Breast epithelium (tissue), 3 donors: Measurements from ENCODE around the gene STAM2.
"Not testable (repeated sequence)": the region's sequence is repeated elsewhere in the genome, so short reads cannot be mapped to it uniquely, and the experiment has no call there.

ENCODE experiments used
- POLR2A ChIP-seq: fragments of 450-650 bp; IDR thresholded peaks from one replicate; pipeline ENCODE4 v1.6.1; 2016; ENCODE audit warnings: antibody characterized with exemption, mild to moderate bottlenecking, moderate library complexity
- POLR2AphosphoS5 ChIP-seq, 3 donors: sonication (generic); formaldehyde crosslinking; IDR thresholded peaks; one replicate each; pipeline ENCODE4 v1.6.1; 2017; ENCODE audit warnings: antibody characterized with exemption in 3 of 3
- TF ChIP-seq, protein P1 (sequence below), 3 donors: fragments of 450-650 bp; IDR thresholded peaks; one replicate each; pipeline ENCODE4 v1.5.1; 2016 to 2017; ENCODE audit warnings: antibody characterized with exemption in 3 of 3, mild to moderate bottlenecking in 3 of 3, moderate library complexity in 3 of 3

- TF ChIP-seq, protein P1, sequence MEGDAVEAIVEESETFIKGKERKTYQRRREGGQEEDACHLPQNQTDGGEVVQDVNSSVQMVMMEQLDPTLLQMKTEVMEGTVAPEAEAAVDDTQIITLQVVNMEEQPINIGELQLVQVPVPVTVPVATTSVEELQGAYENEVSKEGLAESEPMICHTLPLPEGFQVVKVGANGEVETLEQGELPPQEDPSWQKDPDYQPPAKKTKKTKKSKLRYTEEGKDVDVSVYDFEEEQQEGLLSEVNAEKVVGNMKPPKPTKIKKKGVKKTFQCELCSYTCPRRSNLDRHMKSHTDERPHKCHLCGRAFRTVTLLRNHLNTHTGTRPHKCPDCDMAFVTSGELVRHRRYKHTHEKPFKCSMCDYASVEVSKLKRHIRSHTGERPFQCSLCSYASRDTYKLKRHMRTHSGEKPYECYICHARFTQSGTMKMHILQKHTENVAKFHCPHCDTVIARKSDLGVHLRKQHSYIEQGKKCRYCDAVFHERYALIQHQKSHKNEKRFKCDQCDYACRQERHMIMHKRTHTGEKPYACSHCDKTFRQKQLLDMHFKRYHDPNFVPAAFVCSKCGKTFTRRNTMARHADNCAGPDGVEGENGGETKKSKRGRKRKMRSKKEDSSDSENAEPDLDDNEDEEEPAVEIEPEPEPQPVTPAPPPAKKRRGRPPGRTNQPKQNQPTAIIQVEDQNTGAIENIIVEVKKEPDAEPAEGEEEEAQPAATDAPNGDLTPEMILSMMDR (IDR thresholded peaks at IDR 0.05) = not testable (repeated sequence)
- TF ChIP-seq POLR2A; POLR2AphosphoS5 (IDR thresholded peaks at IDR 0.05): not testable (repeated sequence)
These were observed 3.3 kb downstream of the STAM2 start for GRCh38 chr2:152172201-152172785.
